BLaER1 treated with 17β-estradiol and CSF1 and Interleukin-3, amounts not matched to agents 10 nM and 100 nM (cell line): ENCODE measurements around the gene KIAA0232.

Experiments
- H3K27ac ChIP-seq, 11 experiments: shearing (Covaris generic); formaldehyde crosslinking; 2 replicates each; pipeline ENCODE4 v1.8.1; 2022
- H3K27me3 ChIP-seq, 11 experiments: shearing (Covaris generic); formaldehyde crosslinking; 2 replicates each; pipeline ENCODE4 v1.8.1; 2022
- H3K36me3 ChIP-seq, 11 experiments: shearing (Covaris generic); formaldehyde crosslinking; 2 replicates each; pipeline ENCODE4 v1.8.1; 2022
- H3K4me1 ChIP-seq, 10 experiments: shearing (Covaris generic); formaldehyde crosslinking; 2 replicates each; pipeline ENCODE4 v1.8.1; 2022
- H3K4me2 ChIP-seq, 11 experiments: shearing (Covaris generic); formaldehyde crosslinking; 2 replicates each; pipeline ENCODE4 v1.8.1; 2022
- H3K4me3 ChIP-seq, 10 experiments: shearing (Covaris generic); formaldehyde crosslinking; 2 replicates each; pipeline ENCODE4 v1.8.1; 2022
- H3K9ac ChIP-seq, 11 experiments: shearing (Covaris generic); formaldehyde crosslinking; 2 replicates each; pipeline ENCODE4 v1.8.1; 2022
- H3K9me3 ChIP-seq, 11 experiments: shearing (Covaris generic); formaldehyde crosslinking; replicated peaks in 1 of 11; 2 replicates each; pipeline ENCODE4 v1.8.1; 2022
- H4K20me1 ChIP-seq, 11 experiments: shearing (Covaris generic); formaldehyde crosslinking; 2 replicates each; pipeline ENCODE4 v1.8.1; 2022
- Cebpa-rat ChIP-seq, 11 experiments: shearing (Covaris generic); IDR thresholded peaks; 2 replicates each; pipeline ENCODE4 v1.8.1; 2022

The KIAA0232 gene

GRCh38 chr4:6815029-6815836, 32.7 kb downstream of the KIAA0232 start:
- Histone ChIP-seq H3K9me3 (peaks cover 31 to 53% (median 45%) of the 10 kb centered on the region in 11 experiments), H3K36me3 (peaks cover 33 to 92% (median 61%) of the 10 kb centered on the region in 11 experiments), H4K20me1 (peaks cover 0 to 76% (median 49%) of the 10 kb centered on the region in 11 experiments; a peak in 14 of 22 replicates), H3K27ac (no peak overlapping the region), H3K27me3 (no peaks in the 10 kb centered on the region), H3K4me2 (no peak overlapping the region), H3K9ac (no peak overlapping the region), H3K4me3 (no peak overlapping the region), H3K4me1 (peaks cover 0 to 36% (median 2%) of the 10 kb centered on the region in 10 experiments; a peak in 9 of 20 replicates)
- TF ChIP-seq Cebpa-rat (IDR thresholded peaks at IDR 0.05) = no peak

- no peak for TF ChIP-seq Cebpa-rat (IDR thresholded peaks at IDR 0.05)
- no peaks in the 10 kb centered on the region for H3K4me1 ChIP-seq
- H3K9ac ChIP-seq = no peak overlapping the region
- H3K9me3 ChIP-seq = peaks cover 48 to 75% (median 64%) of the 10 kb centered on the region in 11 experiments
- no peaks in the 10 kb centered on the region for H3K27me3 ChIP-seq
- H3K4me3 ChIP-seq = no peak overlapping the region
- peaks cover 47 to 82% (median 68%) of the 10 kb centered on the region in 11 experiments for H3K36me3 ChIP-seq
- H3K4me2 ChIP-seq = no peak overlapping the region
- no peak overlapping the region for H3K27ac ChIP-seq
- H4K20me1 ChIP-seq = peaks cover 0 to 62% (median 24%) of the 10 kb centered on the region in 11 experiments; a peak in 18 of 22 replicates
Observed at GRCh38 chr4:6819295-6819694, 36.8 kb downstream of the KIAA0232 start.

GRCh38 chr4:6820695-6821094, 38.2 kb downstream of the KIAA0232 start:
- no peak overlapping the region for H3K4me3 ChIP-seq
- TF ChIP-seq Cebpa-rat (IDR thresholded peaks at IDR 0.05) = no peak
- peaks cover 0 to 11% (median 4%) of the 10 kb centered on the region in 10 experiments; a peak in 6 of 20 replicates for H3K4me1 ChIP-seq

GRCh38 chr4:6824071-6824470, 41.5 kb downstream of the KIAA0232 start:
- peaks cover 71 to 84% (median 76%) of the 10 kb centered on the region in 11 experiments for H3K36me3 ChIP-seq
- H3K4me2 ChIP-seq = no peak overlapping the region
- H3K4me1 ChIP-seq = peaks cover 0 to 12% (median 4%) of the 10 kb centered on the region in 10 experiments; a peak in 6 of 20 replicates
- H4K20me1 ChIP-seq = peaks cover 19 to 76% (median 52%) of the 10 kb centered on the region in 11 experiments; a peak in 19 of 22 replicates
- H3K27me3 ChIP-seq = no peaks in the 10 kb centered on the region
- peaks cover 26 to 34% (median 29%) of the 10 kb centered on the region in 11 experiments for H3K9me3 ChIP-seq
- no peak for TF ChIP-seq Cebpa-rat (IDR thresholded peaks at IDR 0.05)
- H3K9ac ChIP-seq = no peak overlapping the region
- no peak overlapping the region for H3K4me3 ChIP-seq
- no peak overlapping the region for H3K27ac ChIP-seq

More at GRCh38 chr4:6820695-6821094, 38.2 kb downstream of the KIAA0232 start:
- Histone ChIP-seq H3K27me3 (no peaks in the 10 kb centered on the region), H4K20me1 (peaks cover under 1 to 62% (median 26%) of the 10 kb centered on the region in 11 experiments; a peak in 18 of 22 replicates), H3K9ac (no peak overlapping the region), H3K36me3 (peaks cover 55 to 84% (median 74%) of the 10 kb centered on the region in 11 experiments), H3K27ac (no peak overlapping the region), H3K9me3 (peaks cover 48 to 66% (median 60%) of the 10 kb centered on the region in 11 experiments), H3K4me2 (no peak overlapping the region)

GRCh38 chr4:6824772-6825402, 42.4 kb downstream of the KIAA0232 start:
- H3K27me3 ChIP-seq = no peaks in the 10 kb centered on the region
- H3K9ac ChIP-seq = no peak overlapping the region
- H3K36me3 ChIP-seq = peaks cover 71 to 84% (median 76%) of the 10 kb centered on the region in 11 experiments
- H3K9me3 ChIP-seq = peaks cover 18 to 26% (median 21%) of the 10 kb centered on the region in 11 experiments
- H4K20me1 ChIP-seq = peaks cover 23 to 84% (median 58%) of the 10 kb centered on the region in 11 experiments; a peak in 19 of 22 replicates
- TF ChIP-seq Cebpa-rat (IDR thresholded peaks at IDR 0.05) = no peak
- H3K4me1 ChIP-seq = peaks cover 0 to 12% (median 4%) of the 10 kb centered on the region in 10 experiments; a peak in 6 of 20 replicates
- no peak overlapping the region for H3K27ac ChIP-seq
- H3K4me3 ChIP-seq = no peak overlapping the region
- H3K4me2 ChIP-seq = no peak overlapping the region

GRCh38 chr4:6825403-6825802, 42.9 kb downstream of the KIAA0232 start:
- Histone ChIP-seq H3K27me3 (no peaks in the 10 kb centered on the region), H4K20me1 (peaks cover 23 to 89% (median 60%) of the 10 kb centered on the region in 11 experiments; a peak in 19 of 22 replicates), H3K4me3 (no peak overlapping the region), H3K4me2 (peak overlapping the region in 1 of 11 experiments; percentile 27; a peak in 1 of 22 replicates), H3K9me3 (peaks cover 14 to 21% (median 16%) of the 10 kb centered on the region in 11 experiments), H3K36me3 (peaks cover 73 to 84% (median 77%) of the 10 kb centered on the region in 11 experiments), H3K27ac (no peak overlapping the region; a peak in 1 of 22 replicates), H3K4me1 (peaks cover 0 to 12% (median 4%) of the 10 kb centered on the region in 10 experiments; a peak in 6 of 20 replicates), H3K9ac (no peak overlapping the region)
- no peak; a peak in 1 of 22 replicates for TF ChIP-seq Cebpa-rat (IDR thresholded peaks at IDR 0.05)

GRCh38 chr4:6826781-6827508, 44.4 kb downstream of the KIAA0232 start:
- no peak overlapping the region for H3K27ac ChIP-seq
- TF ChIP-seq Cebpa-rat (IDR thresholded peaks at IDR 0.05) = no peak

GRCh38 chr4:6829086-6829485, 46.6 kb downstream of the KIAA0232 start:
- no peak overlapping the region for H3K27ac ChIP-seq
- peaks cover 0 to 13% (median 7%) of the 10 kb centered on the region in 10 experiments; a peak in 6 of 20 replicates for H3K4me1 ChIP-seq
- H3K9ac ChIP-seq = no peak overlapping the region; a peak in 1 of 22 replicates
- peaks cover 0 to 9% (median 2%) of the 10 kb centered on the region in 11 experiments; a peak in 6 of 22 replicates for H3K9me3 ChIP-seq
- no peak overlapping the region for H3K4me2 ChIP-seq
- H3K4me3 ChIP-seq = no peak overlapping the region
- peaks cover 95 to 100% (median 100%) of the 10 kb centered on the region in 11 experiments for H3K36me3 ChIP-seq
- no peak for TF ChIP-seq Cebpa-rat (IDR thresholded peaks at IDR 0.05)
- no peaks in the 10 kb centered on the region for H3K27me3 ChIP-seq
- H4K20me1 ChIP-seq = peaks cover 28 to 99% (median 61%) of the 10 kb centered on the region in 11 experiments; a peak in 19 of 22 replicates

More at GRCh38 chr4:6826781-6827508, 44.4 kb downstream of the KIAA0232 start:
- H3K9me3 ChIP-seq = peaks cover 0 to 5% (median 1%) of the 10 kb centered on the region in 11 experiments; a peak in 8 of 22 replicates
- no peak overlapping the region for H3K4me3 ChIP-seq
- H3K4me1 ChIP-seq = peaks cover 0 to 13% (median 5%) of the 10 kb centered on the region in 10 experiments; a peak in 6 of 20 replicates
- no peak overlapping the region for H3K9ac ChIP-seq
- H3K36me3 ChIP-seq = peaks cover 77 to 88% (median 83%) of the 10 kb centered on the region in 11 experiments
- H3K4me2 ChIP-seq = no peak overlapping the region
- H4K20me1 ChIP-seq = peaks cover 29 to 93% (median 66%) of the 10 kb centered on the region in 11 experiments; a peak in 19 of 22 replicates
- H3K27me3 ChIP-seq = no peaks in the 10 kb centered on the region
